HG02884 (cell line): ENCODE data around the gene TULP1.
"Not testable (repeated sequence)": the region's sequence is repeated elsewhere in the genome, so short reads cannot be mapped to it uniquely, and the experiment has no call there.

Experiments
- ATAC-seq: cut with Tn5 transposase; IDR thresholded peaks from one replicate; pipeline ENCODE4 v1.9.1; 2021; ENCODE audit warnings: mild to moderate bottlenecking, moderate library complexity; ENCODE audit not compliant: unreplicated experiment

The TULP1 gene

GRCh38 chr6:35522151-35522550, 9.5 kb upstream of the TULP1 start:
- no peak for ATAC-seq

GRCh38 chr6:35521235-35521634, 8.5 kb upstream of the TULP1 start:
- no peak for ATAC-seq

GRCh38 chr6:35519313-35520015, 6.8 kb upstream of the TULP1 start:
- ATAC-seq: no peak

GRCh38 chr6:35518566-35519312, 6.0 kb upstream of the TULP1 start:
- no peak for ATAC-seq

GRCh38 chr6:35517978-35518377, 5.3 kb upstream of the TULP1 start:
- not testable (repeated sequence) for ATAC-seq

GRCh38 chr6:35516712-35517111, 4.0 kb upstream of the TULP1 start:
- ATAC-seq: no peak

GRCh38 chr6:35515939-35516338, 3.2 kb upstream of the TULP1 start:
- ATAC-seq: not testable (repeated sequence)

- no peak for ATAC-seq
Observed at GRCh38 chr6:35514587-35514986, 1.9 kb upstream of the TULP1 start.

GRCh38 chr6:35512006-35512405, 690 bp downstream of the TULP1 start:
- ATAC-seq: no peak

GRCh38 chr6:35511562-35511941, 1.1 kb downstream of the TULP1 start:
- no peak for ATAC-seq

- ATAC-seq: no peak
Observed at GRCh38 chr6:35510916-35511561, 1.7 kb downstream of the TULP1 start.

GRCh38 chr6:35508542-35508941, 4.2 kb downstream of the TULP1 start:
- ATAC-seq: no peak

GRCh38 chr6:35508027-35508426, 4.7 kb downstream of the TULP1 start:
- no peak for ATAC-seq

- ATAC-seq: no peak
Observed at GRCh38 chr6:35507221-35507620, 5.5 kb downstream of the TULP1 start.

GRCh38 chr6:35506536-35506935, 6.2 kb downstream of the TULP1 start:
- ATAC-seq: no peak

GRCh38 chr6:35505999-35506412, 6.7 kb downstream of the TULP1 start:
- ATAC-seq: no peak

GRCh38 chr6:35503534-35503933, 9.2 kb downstream of the TULP1 start:
- no peak for ATAC-seq

GRCh38 chr6:35501784-35502183, 10.9 kb downstream of the TULP1 start:
- no peak for ATAC-seq

- ATAC-seq: no peak
Observed at GRCh38 chr6:35500782-35501181, 11.9 kb downstream of the TULP1 start.

GRCh38 chr6:35499372-35499771, 13.3 kb downstream of the TULP1 start:
- no peak for ATAC-seq

GRCh38 chr6:35498422-35499067, 14.2 kb downstream of the TULP1 start:
- ATAC-seq: no peak
